Endothelial cell (in vitro differentiated cells): ENCODE measurements around the gene MARK3. TPM values are rescaled to one million over a fixed set of nuclear protein-coding genes. Genes with fewer than 3 reads are reported as not detected.
A peak's percentile ranks its signal among the peaks of the same experiment; 100 is the strongest.

Experiments used
- DNase-seq: peaks from one replicate; pipeline ENCODE4 v3.0.0; 2021; ENCODE audit warnings: low spot score
- H3K27ac Mint-ChIP-seq: one replicate; pipeline ENCODE4 v1.8.0; 2021; ENCODE audit warnings: mixed read lengths, inconsistent platforms; ENCODE audit not compliant: unreplicated experiment
- H3K27me3 Mint-ChIP-seq: one replicate; pipeline ENCODE4 v1.8.0; 2021; ENCODE audit warnings: mild to moderate bottlenecking, moderate library complexity, mixed read lengths, inconsistent platforms; ENCODE audit not compliant: unreplicated experiment
- H3K36me3 Mint-ChIP-seq: one replicate; pipeline ENCODE4 v1.8.0; 2021; ENCODE audit warnings: mild to moderate bottlenecking, low read depth, mixed read lengths, inconsistent platforms; ENCODE audit not compliant: unreplicated experiment
- H3K4me1 Mint-ChIP-seq: one replicate; pipeline ENCODE4 v1.8.0; 2021; ENCODE audit warnings: mild to moderate bottlenecking, mixed read lengths, inconsistent platforms; ENCODE audit not compliant: unreplicated experiment
- H3K4me3 Mint-ChIP-seq: one replicate; pipeline ENCODE4 v1.8.0; 2021; ENCODE audit warnings: mild to moderate bottlenecking, mixed read lengths, inconsistent platforms; ENCODE audit not compliant: unreplicated experiment
- H3K9me3 Mint-ChIP-seq: one replicate; pipeline ENCODE4 v1.8.0; 2021; ENCODE audit warnings: mixed read lengths, inconsistent platforms; ENCODE audit not compliant: unreplicated experiment
- CTCF ChIP-seq: fragments of 200-600 bp; sonication (generic); IDR thresholded peaks from one replicate; pipeline ENCODE4 v1.5.0; 2021; ENCODE audit warnings: antibody characterized with exemption; ENCODE audit not compliant: unreplicated experiment
- total RNA-seq: library from RNA; stranded (reverse); fragmentation: NEBNext Ultra II Directional; extraction: Animal tissue kit (Norgen Biotek cat#: 25700); gene quantifications from one replicate; pipeline ENCODE4 v1.2.1, GENCODE V29; 2021; ENCODE audit not compliant: unreplicated experiment

MARK3 gene
- total RNA-seq, 1 donor from 2014 or later = 70.8 TPM

- no peaks in the 10 kb centered on the region for H3K27me3 Mint-ChIP-seq
- no peak overlapping the region for H3K27ac Mint-ChIP-seq
- no peak for TF ChIP-seq CTCF
- no peaks in the 10 kb centered on the region for H3K9me3 Mint-ChIP-seq
- H3K4me1 Mint-ChIP-seq = peaks cover 22% of the 10 kb centered on the region
- no peak for DNase-seq
- no peak overlapping the region for H3K4me3 Mint-ChIP-seq
- peaks cover 21% of the 10 kb centered on the region for H3K36me3 Mint-ChIP-seq
Observed at GRCh38 chr14:103488071-103488470, 102.9 kb downstream of the MARK3 start.

DNA sequence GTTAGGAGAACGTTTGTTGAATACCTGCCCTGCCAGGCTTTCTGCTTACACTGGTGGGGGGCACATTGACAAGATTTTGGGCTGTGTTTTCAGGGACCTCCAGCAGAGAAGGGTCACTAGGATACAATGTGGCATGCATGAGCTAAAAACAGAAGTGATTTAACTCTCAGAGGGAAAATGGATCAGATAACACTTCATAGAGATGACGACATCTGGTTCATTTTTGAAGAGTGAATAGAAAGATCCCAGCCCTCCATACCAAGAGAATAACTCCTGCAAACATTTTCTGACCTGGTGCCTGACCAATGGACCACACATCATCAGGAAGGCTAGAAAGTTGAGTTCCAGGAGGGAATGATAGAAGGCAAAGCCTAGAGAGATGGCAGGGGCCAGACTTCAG lies 103.7 kb downstream of the MARK3 start:
- Mint-ChIP-seq H3K4me1 (peaks cover 22% of the 10 kb centered on the region), H3K9me3 (no peaks in the 10 kb centered on the region), H3K4me3 (peak overlapping the region; percentile 54), H3K27ac (no peak overlapping the region), H3K27me3 (no peaks in the 10 kb centered on the region), H3K36me3 (peaks cover 18% of the 10 kb centered on the region)
- TF ChIP-seq CTCF = no peak
- no peak for DNase-seq

DNA sequence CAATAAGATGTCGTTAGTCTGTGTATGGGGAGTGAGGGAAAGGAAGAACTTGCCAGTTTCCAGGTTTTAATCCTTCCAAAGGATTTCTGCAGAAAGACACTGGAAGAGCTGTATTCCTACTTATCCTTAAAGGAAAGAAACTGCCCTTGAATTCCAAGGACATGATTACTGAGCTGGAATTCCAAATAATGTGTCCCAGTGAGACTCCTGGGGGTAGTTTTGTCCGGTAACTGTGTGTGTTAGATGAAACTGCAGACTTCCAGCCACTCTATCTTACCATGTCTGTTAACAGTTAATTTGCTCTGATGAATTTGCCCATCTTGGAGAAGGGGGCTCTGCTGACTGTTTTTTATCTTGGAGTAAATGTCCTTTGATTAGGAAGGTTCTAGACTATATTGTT lies 104.4 kb downstream of the MARK3 start:
- no peak for TF ChIP-seq CTCF
- no peaks in the 10 kb centered on the region for H3K27me3 Mint-ChIP-seq
- no peak for DNase-seq
- peak overlapping the region; percentile 62 for H3K27ac Mint-ChIP-seq
- no peak overlapping the region for H3K4me3 Mint-ChIP-seq
- no peaks in the 10 kb centered on the region for H3K9me3 Mint-ChIP-seq
- H3K36me3 Mint-ChIP-seq = peaks cover 18% of the 10 kb centered on the region
- peaks cover 22% of the 10 kb centered on the region for H3K4me1 Mint-ChIP-seq

GRCh38 chr14:103491691-103492090 lies 106.5 kb downstream of the MARK3 start:
- no peaks in the 10 kb centered on the region for H3K27me3 Mint-ChIP-seq
- H3K27ac Mint-ChIP-seq = peak overlapping the region; percentile 58
- no peak for DNase-seq
- H3K4me3 Mint-ChIP-seq = no peak overlapping the region
- no peak for TF ChIP-seq CTCF
- peaks cover 26% of the 10 kb centered on the region for H3K36me3 Mint-ChIP-seq
- H3K4me1 Mint-ChIP-seq = peaks cover 22% of the 10 kb centered on the region
- H3K9me3 Mint-ChIP-seq = no peaks in the 10 kb centered on the region

DNA sequence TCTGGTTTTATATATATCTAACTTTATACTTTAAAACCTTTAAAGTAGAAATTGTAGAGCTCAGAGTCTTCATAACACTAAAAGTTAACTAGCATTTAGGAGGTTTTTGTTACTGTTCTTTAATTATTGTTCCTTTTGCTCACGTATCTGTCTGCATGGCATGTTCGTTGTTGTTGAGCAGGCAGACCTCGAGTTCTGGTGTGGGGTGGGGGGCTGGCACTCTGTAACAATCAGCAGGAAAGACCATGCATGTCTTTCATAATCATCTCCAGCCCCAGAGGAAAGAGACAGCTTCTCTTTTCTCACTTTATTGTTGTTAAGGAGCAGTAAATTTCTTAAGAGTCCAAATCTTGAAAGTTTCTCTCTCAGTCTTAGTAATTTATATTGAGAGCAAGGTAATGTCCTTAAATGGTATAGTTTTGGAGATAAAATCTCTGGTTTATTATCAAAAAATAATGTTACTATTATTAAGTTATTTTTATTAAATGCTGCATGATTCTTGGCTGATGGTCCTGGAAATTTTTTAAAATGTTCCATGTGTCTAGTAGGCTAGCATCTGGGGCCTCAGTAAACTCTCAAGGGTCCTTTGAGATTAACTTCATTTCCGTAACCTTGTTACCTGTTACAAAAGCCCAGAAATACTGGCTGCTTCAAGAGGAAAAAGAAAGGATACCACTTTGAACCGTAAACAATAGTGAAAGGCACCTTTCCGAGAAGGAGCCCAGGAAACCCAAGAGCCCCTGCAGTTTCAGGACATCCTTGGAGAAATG lies 107.1 kb downstream of the MARK3 start:
- Mint-ChIP-seq H3K4me3 (no peak overlapping the region), H3K27ac (peak overlapping the region; percentile 89), H3K36me3 (peaks cover 26% of the 10 kb centered on the region), H3K4me1 (peaks cover 22% of the 10 kb centered on the region), H3K27me3 (no peaks in the 10 kb centered on the region), H3K9me3 (no peaks in the 10 kb centered on the region)
- no peak for DNase-seq
- no peak for TF ChIP-seq CTCF
